ENCODE data around the gene FGF6. TPM values are rescaled to one million over a fixed set of nuclear protein-coding genes. Genes with fewer than 3 reads are reported as not detected.

FGF6 gene
- total and polyA plus RNA-seq, 2 experiments from 2014 or later: not detected

DNA sequence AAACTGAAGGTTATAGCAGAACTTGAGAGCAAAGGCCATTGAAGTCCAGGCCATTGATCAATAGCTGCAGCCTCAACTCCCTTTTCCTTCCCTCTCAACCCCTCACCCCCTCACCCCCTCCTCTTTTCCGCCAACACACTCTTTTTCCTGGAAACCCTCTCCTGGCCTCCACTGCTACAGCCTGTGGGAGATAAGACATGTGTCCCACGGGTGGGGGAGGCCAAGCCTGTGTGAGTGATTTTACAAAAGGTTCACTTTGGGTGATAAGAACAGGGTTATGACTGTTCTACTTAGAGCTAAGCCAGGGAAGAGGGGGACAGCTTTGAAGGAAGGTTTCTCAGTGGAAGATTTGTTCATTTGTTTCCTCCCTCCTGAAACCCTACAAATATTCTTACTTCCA is 57.0 kb downstream of the FGF6 start:
- no peak overlapping the region for H3K27ac ChIP-seq
- H3K9me3 ChIP-seq (ENCODE audit: low read depth): no peaks in the 10 kb centered on the region
- H3K4me2 ChIP-seq: no peak overlapping the region
- H3K4me1 ChIP-seq (ENCODE audit: insufficient read depth): no peaks in the 10 kb centered on the region
- no peak overlapping the region for H3K4me3 ChIP-seq
- H2AFZ ChIP-seq: no peak overlapping the region
- no peaks in the 10 kb centered on the region for H3K9me2 ChIP-seq (replicated peaks; ENCODE audit: insufficient read depth)
- no peaks in the 10 kb centered on the region for H3K36me3 ChIP-seq (replicated peaks; ENCODE audit: insufficient read depth, low read depth)
- no peaks in the 10 kb centered on the region for H3K79me2 ChIP-seq
- H4K20me1 ChIP-seq (ENCODE audit: insufficient read depth, poor library complexity, severe bottlenecking): no peaks in the 10 kb centered on the region
- H3K27me3 ChIP-seq: no peaks in the 10 kb centered on the region
- DNase-seq (ENCODE audit: low spot score): no peak
- 44% methylated on average over 2 of the region's 2 CpGs for WGBS (ENCODE audit: low lambda C conversion rate, missing lambda C conversion rate)
- TF ChIP-seq, protein P1, sequence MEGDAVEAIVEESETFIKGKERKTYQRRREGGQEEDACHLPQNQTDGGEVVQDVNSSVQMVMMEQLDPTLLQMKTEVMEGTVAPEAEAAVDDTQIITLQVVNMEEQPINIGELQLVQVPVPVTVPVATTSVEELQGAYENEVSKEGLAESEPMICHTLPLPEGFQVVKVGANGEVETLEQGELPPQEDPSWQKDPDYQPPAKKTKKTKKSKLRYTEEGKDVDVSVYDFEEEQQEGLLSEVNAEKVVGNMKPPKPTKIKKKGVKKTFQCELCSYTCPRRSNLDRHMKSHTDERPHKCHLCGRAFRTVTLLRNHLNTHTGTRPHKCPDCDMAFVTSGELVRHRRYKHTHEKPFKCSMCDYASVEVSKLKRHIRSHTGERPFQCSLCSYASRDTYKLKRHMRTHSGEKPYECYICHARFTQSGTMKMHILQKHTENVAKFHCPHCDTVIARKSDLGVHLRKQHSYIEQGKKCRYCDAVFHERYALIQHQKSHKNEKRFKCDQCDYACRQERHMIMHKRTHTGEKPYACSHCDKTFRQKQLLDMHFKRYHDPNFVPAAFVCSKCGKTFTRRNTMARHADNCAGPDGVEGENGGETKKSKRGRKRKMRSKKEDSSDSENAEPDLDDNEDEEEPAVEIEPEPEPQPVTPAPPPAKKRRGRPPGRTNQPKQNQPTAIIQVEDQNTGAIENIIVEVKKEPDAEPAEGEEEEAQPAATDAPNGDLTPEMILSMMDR (IDR thresholded peaks at IDR 0.05; ENCODE audit: poor library complexity): no peak
- TF ChIP-seq EZH2 (IDR thresholded peaks at IDR 0.05; ENCODE audit: borderline replicate concordance) (no peak), EZH2phosphoT487 (IDR thresholded peaks at IDR 0.05; ENCODE audit: low read depth, severe bottlenecking, unreplicated experiment) (no peak)

DNA sequence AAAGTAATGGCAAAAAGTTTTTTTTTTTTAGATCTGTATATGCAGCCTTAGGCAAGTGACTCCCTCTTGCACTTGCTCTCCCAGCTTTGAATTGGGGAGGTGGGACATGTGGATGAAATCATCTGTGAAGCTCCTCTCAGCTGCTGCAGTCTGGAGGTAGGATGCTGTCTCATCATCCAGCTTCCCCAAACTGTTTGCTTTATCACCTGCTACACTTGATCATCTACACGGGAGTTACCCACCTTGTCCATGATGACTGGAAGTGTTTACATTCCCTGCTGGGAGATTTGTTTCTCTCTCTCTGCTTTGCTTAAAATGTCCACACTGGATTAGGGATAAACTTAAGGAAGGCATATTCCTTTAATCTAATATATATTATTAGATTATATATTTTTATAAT is 57.6 kb downstream of the FGF6 start:
- no peak overlapping the region for H3K4me2 ChIP-seq
- H3K36me3 ChIP-seq (replicated peaks; ENCODE audit: insufficient read depth, low read depth): no peaks in the 10 kb centered on the region
- H3K27ac ChIP-seq: no peak overlapping the region
- WGBS (ENCODE audit: low lambda C conversion rate, missing lambda C conversion rate): 52% methylated on average over 1 of the region's 1 CpG
- no peaks in the 10 kb centered on the region for H4K20me1 ChIP-seq (ENCODE audit: insufficient read depth, poor library complexity, severe bottlenecking)
- H3K4me1 ChIP-seq (ENCODE audit: insufficient read depth): no peaks in the 10 kb centered on the region
- H3K79me2 ChIP-seq: no peaks in the 10 kb centered on the region
- no peak overlapping the region for H3K4me3 ChIP-seq
- H3K27me3 ChIP-seq: no peaks in the 10 kb centered on the region
- H2AFZ ChIP-seq: no peak overlapping the region
- no peak for DNase-seq (ENCODE audit: low spot score)
- no peaks in the 10 kb centered on the region for H3K9me2 ChIP-seq (replicated peaks; ENCODE audit: insufficient read depth)
- TF ChIP-seq EZH2phosphoT487 (IDR thresholded peaks at IDR 0.05; ENCODE audit: low read depth, severe bottlenecking, unreplicated experiment) (no peak), EZH2 (IDR thresholded peaks at IDR 0.05; ENCODE audit: borderline replicate concordance) (no peak)
- TF ChIP-seq, protein P1 (IDR thresholded peaks at IDR 0.05; ENCODE audit: poor library complexity): no peak
- no peaks in the 10 kb centered on the region for H3K9me3 ChIP-seq (ENCODE audit: low read depth)

DNA sequence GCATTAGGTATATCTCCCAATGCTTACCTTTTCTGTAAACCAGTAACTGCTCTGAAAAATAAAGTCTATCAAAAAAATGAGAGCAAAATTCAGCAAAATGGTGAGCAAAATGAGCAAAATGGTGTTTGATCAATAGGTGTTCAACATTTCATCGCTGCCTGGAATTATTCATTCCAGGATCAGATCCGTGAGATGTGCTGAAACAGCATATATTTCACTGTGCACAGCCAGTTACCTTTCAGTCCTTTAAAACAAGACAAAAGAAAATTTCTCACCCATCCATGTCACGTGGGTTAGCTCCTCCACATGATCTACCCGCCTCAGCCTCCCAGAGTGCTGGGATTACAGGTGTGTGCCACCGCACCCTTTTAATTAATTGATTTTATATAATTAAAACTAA is 58.0 kb downstream of the FGF6 start:
- 90% methylated on average over 5 of the region's 5 CpGs for WGBS (ENCODE audit: low lambda C conversion rate, missing lambda C conversion rate)
- H3K4me1 ChIP-seq (ENCODE audit: insufficient read depth): no peaks in the 10 kb centered on the region
- H3K4me2 ChIP-seq: no peak overlapping the region
- no peaks in the 10 kb centered on the region for H3K9me2 ChIP-seq (replicated peaks; ENCODE audit: insufficient read depth)
- H3K79me2 ChIP-seq: no peaks in the 10 kb centered on the region
- no peak overlapping the region for H3K4me3 ChIP-seq
- DNase-seq (ENCODE audit: low spot score): no peak
- no peaks in the 10 kb centered on the region for H3K9me3 ChIP-seq (ENCODE audit: low read depth)
- no peaks in the 10 kb centered on the region for H3K36me3 ChIP-seq (replicated peaks; ENCODE audit: insufficient read depth, low read depth)
- no peak overlapping the region for H3K27ac ChIP-seq
- no peak overlapping the region for H2AFZ ChIP-seq
- no peak for TF ChIP-seq EZH2phosphoT487 (IDR thresholded peaks at IDR 0.05; ENCODE audit: low read depth, severe bottlenecking, unreplicated experiment)
- TF ChIP-seq, protein P1 (IDR thresholded peaks at IDR 0.05; ENCODE audit: poor library complexity): no peak
- TF ChIP-seq EZH2 (IDR thresholded peaks at IDR 0.05; ENCODE audit: borderline replicate concordance): no peak
- no peaks in the 10 kb centered on the region for H3K27me3 ChIP-seq
- no peaks in the 10 kb centered on the region for H4K20me1 ChIP-seq (ENCODE audit: insufficient read depth, poor library complexity, severe bottlenecking)

DNA sequence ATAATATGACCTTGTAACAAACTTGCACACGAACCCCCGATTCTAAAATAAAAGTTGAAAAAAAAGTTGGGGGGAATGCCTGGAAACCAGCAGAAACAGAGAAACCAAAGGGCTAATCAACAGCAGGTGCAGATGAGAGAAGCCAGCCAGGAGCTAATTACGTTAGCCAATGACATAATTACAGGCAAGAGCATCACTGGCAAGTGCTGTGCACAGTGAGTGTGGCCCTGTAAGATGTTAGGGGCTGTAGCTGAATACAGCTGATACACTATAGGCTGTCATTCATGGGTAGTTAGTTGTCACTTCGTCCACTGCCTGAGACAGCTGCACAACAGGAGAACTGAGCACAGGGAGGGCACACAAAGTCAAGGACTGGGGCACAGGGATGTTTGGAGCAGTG is 58.8 kb downstream of the FGF6 start:
- H3K4me3 ChIP-seq: no peak overlapping the region
- 80% methylated on average over 4 of the region's 4 CpGs for WGBS (ENCODE audit: low lambda C conversion rate, missing lambda C conversion rate)
- DNase-seq (ENCODE audit: low spot score): no peak
- no peaks in the 10 kb centered on the region for H3K27me3 ChIP-seq
- no peak overlapping the region for H3K27ac ChIP-seq
- H3K9me2 ChIP-seq (replicated peaks; ENCODE audit: insufficient read depth): no peaks in the 10 kb centered on the region
- H3K4me1 ChIP-seq (ENCODE audit: insufficient read depth): no peaks in the 10 kb centered on the region
- H3K9me3 ChIP-seq (ENCODE audit: low read depth): no peaks in the 10 kb centered on the region
- no peak overlapping the region for H2AFZ ChIP-seq
- no peak for TF ChIP-seq EZH2phosphoT487 (IDR thresholded peaks at IDR 0.05; ENCODE audit: low read depth, severe bottlenecking, unreplicated experiment)
- TF ChIP-seq EZH2 (IDR thresholded peaks at IDR 0.05; ENCODE audit: borderline replicate concordance): no peak
- TF ChIP-seq, protein P1 (IDR thresholded peaks at IDR 0.05; ENCODE audit: poor library complexity): no peak
- H3K79me2 ChIP-seq: no peaks in the 10 kb centered on the region
- H3K4me2 ChIP-seq: no peak overlapping the region
- no peaks in the 10 kb centered on the region for H4K20me1 ChIP-seq (ENCODE audit: insufficient read depth, poor library complexity, severe bottlenecking)
- H3K36me3 ChIP-seq (replicated peaks; ENCODE audit: insufficient read depth, low read depth): no peaks in the 10 kb centered on the region
